HepG2 (cell line): Measurements from ENCODE around the gene SGCD.

ENCODE experiments used
- CEBPB ChIP-seq: IDR thresholded peaks from 2 replicates; pipeline ENCODE4 v1.6.1; 2011; ENCODE audit warnings: low read depth, low read length, improper control_type of control experiment, borderline replicate concordance
- ISX ChIP-seq: sonication (generic); formaldehyde crosslinking; conservative IDR thresholded peaks from 2 replicates; pipeline ENCODE4 v1.5.0; 2020; ENCODE audit warnings: missing genetic modification reagents
- TCF7 ChIP-seq: sonication (generic); IDR thresholded peaks from 2 replicates; pipeline ENCODE4 v1.6.1; 2016; ENCODE audit warnings: antibody characterized with exemption, low read depth
- ZBTB37 ChIP-seq: sonication (generic); formaldehyde crosslinking; IDR thresholded peaks from 2 replicates; pipeline ENCODE4 v1.4.0; 2020; ENCODE audit warnings: mild to moderate bottlenecking, missing genetic modification reagents
- TF ChIP-seq, protein P1 (sequence below), 2 experiments: sonication (generic) in 1 of 2; formaldehyde crosslinking in 1 of 2; IDR thresholded peaks; 2 replicates each; pipeline versions ENCODE4 v1.4.0 to v1.6.1; 2016 to 2020; ENCODE audit warnings: borderline replicate concordance in 1 of 2, low read depth in 1 of 2, mild to moderate bottlenecking in 1 of 2, missing genetic modification reagents in 1 of 2

DNA sequence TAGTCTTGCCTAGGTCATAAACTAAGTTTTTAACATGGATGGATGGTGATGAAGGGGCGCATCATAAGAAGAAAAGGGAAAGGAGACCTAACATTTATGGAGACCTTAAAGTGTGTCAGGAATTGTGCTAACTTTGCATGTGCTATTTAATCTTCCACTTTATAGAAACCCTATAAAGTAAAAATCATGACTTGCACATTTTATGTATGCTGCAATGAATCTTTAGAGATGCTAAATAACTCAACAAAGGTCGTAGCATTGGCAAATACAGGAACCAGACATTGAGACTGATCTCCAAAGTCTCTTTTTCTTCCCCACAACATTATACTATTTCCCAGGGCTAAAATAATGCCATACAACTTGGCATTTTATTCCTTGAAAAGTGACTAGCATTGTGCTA is 214.6 kb downstream of the SGCD start:
- TF ChIP-seq ISX (CRISPR knock-in tag) (no peak), ZBTB37 (no peak), CEBPB (no peak), TCF7 (no peak)
- TF ChIP-seq, protein P1, sequence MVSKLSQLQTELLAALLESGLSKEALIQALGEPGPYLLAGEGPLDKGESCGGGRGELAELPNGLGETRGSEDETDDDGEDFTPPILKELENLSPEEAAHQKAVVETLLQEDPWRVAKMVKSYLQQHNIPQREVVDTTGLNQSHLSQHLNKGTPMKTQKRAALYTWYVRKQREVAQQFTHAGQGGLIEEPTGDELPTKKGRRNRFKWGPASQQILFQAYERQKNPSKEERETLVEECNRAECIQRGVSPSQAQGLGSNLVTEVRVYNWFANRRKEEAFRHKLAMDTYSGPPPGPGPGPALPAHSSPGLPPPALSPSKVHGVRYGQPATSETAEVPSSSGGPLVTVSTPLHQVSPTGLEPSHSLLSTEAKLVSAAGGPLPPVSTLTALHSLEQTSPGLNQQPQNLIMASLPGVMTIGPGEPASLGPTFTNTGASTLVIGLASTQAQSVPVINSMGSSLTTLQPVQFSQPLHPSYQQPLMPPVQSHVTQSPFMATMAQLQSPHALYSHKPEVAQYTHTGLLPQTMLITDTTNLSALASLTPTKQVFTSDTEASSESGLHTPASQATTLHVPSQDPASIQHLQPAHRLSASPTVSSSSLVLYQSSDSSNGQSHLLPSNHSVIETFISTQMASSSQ (IDR thresholded peaks at IDR 0.05; ENCODE audit: low read depth): no peak
- TF ChIP-seq, protein P1 (CRISPR knock-in tag; IDR thresholded peaks at IDR 0.05; ENCODE audit: borderline replicate concordance): no peak
